Measurements from ENCODE around the gene PAIP2B. TPM values are rescaled to one million over a fixed set of nuclear protein-coding genes. Genes with fewer than 3 reads are reported as not detected.

The PAIP2B gene
- total RNA-seq, 4 donors from 2014 or later, result 2.8 to 5.0 (median 4.0) TPM

GRCh38 chr2:71154279-71154678 is 72.6 kb downstream of the PAIP2B start:
- no peak for ATAC-seq (ENCODE audit: low FRiP score)
- TF ChIP-seq CTCF (IDR thresholded peaks at IDR 0.05), result no peak
- no peak for DNase-seq (ENCODE audit: low spot score)

- no peak for ATAC-seq (ENCODE audit: low FRiP score)
- no peak for TF ChIP-seq CTCF (IDR thresholded peaks at IDR 0.05)
- DNase-seq (ENCODE audit: low spot score), result no peak
These were observed 73.2 kb downstream of the PAIP2B start for GRCh38 chr2:71153585-71154224.

- TF ChIP-seq CTCF (IDR thresholded peaks at IDR 0.05), result no peak
- ATAC-seq (ENCODE audit: low FRiP score), result no peak
These were observed 75.3 kb downstream of the PAIP2B start for GRCh38 chr2:71151620-71152019.

GRCh38 chr2:71150082-71150816 is 76.7 kb downstream of the PAIP2B start:
- ATAC-seq (ENCODE audit: low FRiP score) (no peak), DNase-seq (ENCODE audit: low spot score) (no peak)
- no peak for TF ChIP-seq CTCF (IDR thresholded peaks at IDR 0.05)

More at GRCh38 chr2:71151620-71152019, 75.3 kb downstream of the PAIP2B start:
- DNase-seq (ENCODE audit: low spot score), result no peak

- no peak for ATAC-seq (ENCODE audit: low FRiP score)
- no peak for TF ChIP-seq CTCF (IDR thresholded peaks at IDR 0.05)
- DNase-seq (ENCODE audit: low spot score), result no peak
These were observed 78.3 kb downstream of the PAIP2B start for GRCh38 chr2:71148506-71149063.

- no peak for TF ChIP-seq CTCF (IDR thresholded peaks at IDR 0.05)
- no peak for ATAC-seq (ENCODE audit: low FRiP score)
These were observed 83.1 kb downstream of the PAIP2B start for GRCh38 chr2:71143782-71144181.

More at GRCh38 chr2:71143782-71144181, 83.1 kb downstream of the PAIP2B start:
- DNase-seq (ENCODE audit: low spot score), result no peak
